GM18873 (cell line): ENCODE measurements around the gene MTA1.
A peak's percentile ranks its signal among the peaks of the same experiment; 100 is the strongest.

Experiments
- ATAC-seq: cut with Tn5 transposase; IDR thresholded peaks from one replicate; pipeline ENCODE4 v1.9.1; 2021; ENCODE audit warnings: mild to moderate bottlenecking, moderate library complexity, moderate number of reproducible peaks; ENCODE audit not compliant: unreplicated experiment, low FRiP score

The MTA1 gene

DNA sequence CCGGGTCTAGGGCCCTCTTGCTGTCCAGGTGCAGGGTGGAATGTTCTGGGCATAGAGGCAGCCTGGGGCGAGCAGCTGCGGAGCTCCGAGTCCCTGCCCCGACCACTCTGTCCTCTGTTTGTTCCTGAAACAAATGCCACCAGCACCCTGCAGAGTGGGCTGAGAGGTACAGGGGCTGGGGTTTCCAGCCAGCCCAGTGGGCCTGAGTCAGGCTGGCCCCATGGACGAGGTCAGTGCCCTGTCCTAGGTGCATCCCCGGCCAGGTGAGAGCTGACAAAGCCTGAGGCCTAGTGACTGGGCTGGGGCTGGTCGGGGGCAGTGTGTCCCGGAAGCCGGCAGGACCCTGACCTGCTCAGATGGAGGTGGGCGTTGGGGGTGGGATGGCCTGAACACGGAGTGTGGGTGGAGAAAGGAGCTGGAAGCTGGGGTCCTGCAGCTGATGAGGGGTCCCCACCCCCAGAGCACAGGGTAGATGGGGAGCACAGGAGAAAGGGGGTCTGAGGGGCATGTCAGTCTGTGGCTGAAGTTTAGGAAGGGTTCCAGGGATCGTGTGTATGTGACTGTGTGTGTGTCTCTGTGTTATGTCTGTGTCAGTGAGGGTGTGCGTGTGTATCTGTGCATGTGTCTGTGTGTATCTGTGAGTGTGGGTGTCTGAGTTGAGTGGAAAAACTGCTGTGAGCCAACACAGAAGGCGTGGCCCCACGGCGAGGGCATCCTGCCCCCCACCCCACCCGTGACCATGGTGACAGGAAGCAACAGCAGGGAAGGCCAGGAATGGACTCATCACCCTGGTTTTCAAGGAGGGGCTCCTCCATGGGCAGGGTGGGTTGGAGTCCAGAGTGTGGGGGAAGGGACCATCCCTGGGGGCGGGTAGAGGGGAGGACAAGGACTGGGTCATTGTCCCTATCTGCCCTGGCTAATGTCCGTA lies 64.7 kb downstream of the MTA1 start:
- ATAC-seq, result no peak

- ATAC-seq, result no peak
Measured at GRCh38 chr14:105484997-105485393, 65.4 kb downstream of the MTA1 start.

DNA sequence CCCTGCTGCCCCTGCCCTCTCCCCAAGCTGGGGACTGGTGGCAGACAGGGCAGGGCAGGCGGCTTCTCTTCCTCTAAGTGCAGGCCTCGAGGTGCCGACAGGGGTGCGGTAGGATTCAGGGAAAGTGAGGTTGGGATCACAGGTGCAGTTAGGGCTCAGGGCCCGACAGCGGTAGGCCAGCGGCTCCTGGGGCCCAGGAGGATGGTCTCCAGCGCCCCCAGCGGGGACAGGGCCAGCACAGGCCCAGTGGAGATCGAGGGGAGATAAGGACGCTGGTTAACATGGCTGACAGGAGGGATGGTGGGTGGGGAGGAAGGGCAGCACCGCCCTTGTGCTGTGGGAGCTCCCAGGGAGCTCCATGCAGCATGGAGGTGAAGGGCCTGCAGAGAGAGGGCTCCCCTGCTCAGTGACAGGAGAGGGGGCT lies 66.1 kb downstream of the MTA1 start:
- ATAC-seq, result no peak

GRCh38 chr14:105486163-105486973 lies 66.7 kb downstream of the MTA1 start, which contains the start of gene CRIP1:
Gene CRIP1 (plus strand): TSS chr14:105486886. CDS start chr14:105487260, 374 bp downstream.
- no peak for ATAC-seq

DNA sequence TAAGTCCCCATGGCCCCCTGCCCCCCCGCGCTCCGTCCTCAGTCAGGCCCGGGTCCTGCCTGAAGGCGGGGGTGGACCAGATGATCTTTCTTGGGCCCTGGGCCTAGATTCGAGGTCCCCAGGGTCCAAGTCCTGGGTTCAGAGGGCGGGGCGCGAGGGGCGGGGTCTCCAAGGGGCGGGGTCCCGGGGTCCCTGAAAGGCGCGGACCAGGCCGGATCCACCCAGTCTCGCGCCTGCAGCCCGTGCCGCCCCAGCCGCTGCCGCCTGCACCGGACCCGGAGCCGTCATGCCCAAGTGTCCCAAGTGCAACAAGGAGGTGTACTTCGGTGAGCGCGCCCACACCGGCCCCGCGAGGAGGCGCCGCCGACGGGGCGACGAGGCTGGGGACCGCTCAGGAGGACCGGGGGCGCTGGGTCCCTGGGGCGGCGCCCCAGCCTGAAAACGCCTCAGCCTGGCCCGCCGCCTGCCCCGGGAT lies 67.4 kb downstream of the MTA1 start:
- no peak for ATAC-seq

- no peak for ATAC-seq
Measured at GRCh38 chr14:105487449-105487985, 67.9 kb downstream of the MTA1 start.

GRCh38 chr14:105487986-105488777 lies 68.6 kb downstream of the MTA1 start:
- no peak for ATAC-seq

DNA sequence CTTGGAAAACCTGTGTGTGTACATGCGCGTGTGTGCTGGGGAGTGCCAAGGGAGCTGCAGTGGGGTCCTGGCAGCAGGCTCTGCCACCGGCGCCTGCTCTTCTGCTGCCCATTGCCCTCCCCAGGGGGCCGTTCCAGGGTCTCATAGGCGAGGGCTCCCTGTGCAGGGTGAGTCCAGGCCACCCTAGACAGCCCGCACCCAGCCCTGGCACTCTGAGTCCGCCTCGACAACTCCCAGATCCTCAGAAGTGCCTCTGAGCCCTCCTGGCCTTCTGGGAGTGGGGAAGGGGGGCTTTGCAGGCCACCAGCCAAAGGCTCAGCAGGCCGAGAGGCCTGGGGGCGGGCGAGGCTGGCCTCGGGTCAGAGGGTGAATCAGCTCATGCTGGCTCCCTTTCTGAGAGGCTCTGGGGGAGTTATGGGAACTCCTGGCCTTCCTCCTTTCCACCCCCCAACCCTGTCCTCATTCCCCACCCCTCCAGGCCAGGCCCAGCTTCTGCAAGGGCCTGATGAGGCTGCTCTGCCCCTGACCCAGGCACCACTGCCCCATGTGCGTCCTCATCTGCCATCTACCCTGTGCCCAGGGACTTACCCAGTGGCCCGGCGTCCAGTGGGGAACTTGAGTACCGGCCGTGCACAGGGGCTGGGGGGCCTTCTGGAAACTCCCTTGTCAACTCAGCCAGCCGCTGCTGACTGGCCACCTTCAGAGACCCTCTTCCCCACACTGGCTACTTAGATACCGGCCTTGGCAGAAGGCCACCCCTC lies 69.3 kb downstream of the MTA1 start:
- no peak for ATAC-seq

GRCh38 chr14:105489542-105490266 lies 70.1 kb downstream of the MTA1 start:
- ATAC-seq, result no peak

GRCh38 chr14:105490267-105490571 lies 70.6 kb downstream of the MTA1 start:
- no peak for ATAC-seq

- peak; percentile 76 for ATAC-seq
Measured at GRCh38 chr14:105490572-105491365, 71.1 kb downstream of the MTA1 start, which contains the start of gene TEDC1. Gene TEDC1 (plus strand): TSS chr14:105491246. CDS start chr14:105491376, 130 bp downstream.

- peak; percentile 2 for ATAC-seq
Measured at GRCh38 chr14:105491366-105491973, 71.8 kb downstream of the MTA1 start.

- ATAC-seq, result no peak
Measured at GRCh38 chr14:105492031-105492970, 72.7 kb downstream of the MTA1 start.

DNA sequence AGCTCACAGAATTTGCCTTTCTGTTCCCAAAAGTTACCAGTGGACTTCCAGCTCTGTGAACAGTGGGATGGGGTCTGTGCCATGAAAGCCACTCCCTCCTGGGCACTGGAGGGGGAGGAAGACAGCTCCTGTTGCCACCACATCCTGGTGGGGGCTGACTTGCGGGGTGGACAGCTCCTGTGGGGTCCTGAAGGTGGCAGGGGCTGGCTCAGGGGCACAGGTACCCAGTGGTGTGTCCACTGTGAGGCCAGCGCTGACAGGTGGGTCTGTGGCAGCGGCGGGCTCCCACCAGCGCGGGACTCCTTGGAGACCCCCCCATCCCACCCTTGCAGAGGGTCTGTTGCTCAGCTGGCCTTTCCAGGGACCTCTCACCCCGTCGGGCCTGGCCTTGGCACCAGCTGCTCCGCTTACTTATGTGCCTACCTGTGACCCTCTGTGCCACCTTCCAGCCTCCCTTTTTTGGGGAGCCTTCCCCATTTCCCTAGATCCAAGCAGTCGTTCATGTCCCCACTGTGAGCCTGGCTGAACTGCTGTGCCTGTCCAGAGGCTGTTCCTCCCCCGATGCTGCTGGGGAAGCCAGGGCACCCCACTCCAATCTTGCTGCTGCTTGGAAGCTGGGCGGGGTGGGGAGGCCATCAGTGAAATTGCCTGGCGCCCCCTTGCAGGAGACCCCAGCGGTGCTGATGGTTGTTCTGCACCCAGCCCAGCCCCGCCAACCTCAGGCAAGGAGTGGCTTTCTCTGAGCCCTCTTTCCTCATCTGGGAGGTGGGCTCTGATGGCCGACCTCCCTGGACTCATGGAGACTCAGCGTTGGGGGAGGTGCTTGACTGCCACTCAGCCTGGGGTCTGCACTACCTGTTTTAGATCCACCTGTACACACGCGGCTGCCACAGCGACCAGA lies 73.6 kb downstream of the MTA1 start:
- ATAC-seq, result no peak

GRCh38 chr14:105493921-105494605 lies 74.4 kb downstream of the MTA1 start:
- ATAC-seq, result no peak
